HepG2 (cell line): ENCODE measurements around the gene ZNF771. TPM values are rescaled to one million over a fixed set of nuclear protein-coding genes. Genes with fewer than 3 reads are reported as not detected.

Source experiments
- ATF2 ChIP-seq: sonication (generic); formaldehyde crosslinking; IDR thresholded peaks from 2 replicates; pipeline ENCODE4 v1.4.0; 2020; ENCODE audit warnings: missing genetic modification reagents
- ATM ChIP-seq: fragments of 450-650 bp; IDR thresholded peaks from 2 replicates; pipeline ENCODE4 v1.7.1; 2017; ENCODE audit warnings: mild to moderate bottlenecking, borderline replicate concordance
- BCL3 ChIP-seq: sonication (generic); formaldehyde crosslinking; IDR thresholded peaks from 2 replicates; pipeline ENCODE4 v1.5.1; 2020; ENCODE audit warnings: mild to moderate bottlenecking, missing genetic modification reagents, moderate library complexity
- CC2D1A ChIP-seq: sonication (generic); formaldehyde crosslinking; IDR thresholded peaks from 2 replicates; pipeline ENCODE4 v1.8.1; 2023; ENCODE audit warnings: mild to moderate bottlenecking, missing genetic modification reagents
- CHD2 ChIP-seq: IDR thresholded peaks from 2 replicates; pipeline ENCODE4 v1.6.1; 2011; ENCODE audit warnings: low read depth, low read length, improper control_type of control experiment
- ESRRA ChIP-seq: sonication (generic); formaldehyde crosslinking; IDR thresholded peaks from 2 replicates; pipeline ENCODE4 v1.5.1; 2020; ENCODE audit warnings: mild to moderate bottlenecking, low read depth, missing genetic modification reagents
- FOXM1 ChIP-seq: sonication (generic); formaldehyde crosslinking; IDR thresholded peaks from 2 replicates; pipeline ENCODE4 v1.5.0; 2020; ENCODE audit warnings: missing genetic modification reagents
- HNF4G ChIP-seq, 2 experiments: sonication (generic) in 1 of 2; formaldehyde crosslinking in 1 of 2; IDR thresholded peaks; 2 replicates each; pipeline versions ENCODE4 v1.4.0 to v1.6.1; 2011 to 2020; ENCODE audit warnings: borderline replicate concordance in 2 of 2, low read depth in 2 of 2, mild to moderate bottlenecking in 2 of 2, low read length in 1 of 2, missing genetic modification reagents in 1 of 2, moderate library complexity in 1 of 2
- HNRNPUL1 ChIP-seq: fragments of 200-400 bp; formaldehyde crosslinking; IDR thresholded peaks from 2 replicates; pipeline ENCODE4 v1.6.1; 2017; ENCODE audit warnings: low read depth, mild to moderate bottlenecking, low read length, moderate library complexity
- NCOR1 ChIP-seq: fragments of 200-600 bp; sonication (generic); IDR thresholded peaks from 2 replicates; pipeline ENCODE4 v1.7.0; 2017; ENCODE audit warnings: antibody characterized with exemption, low read length, borderline replicate concordance
- NFE2L1 ChIP-seq: sonication (generic); formaldehyde crosslinking; IDR thresholded peaks from 2 replicates; pipeline ENCODE4 v1.4.0; 2020; ENCODE audit warnings: missing genetic modification reagents, mild to moderate bottlenecking, borderline replicate concordance
- NFIB ChIP-seq: sonication (generic); formaldehyde crosslinking; IDR thresholded peaks from 2 replicates; pipeline ENCODE4 v1.9.0; 2021; ENCODE audit warnings: missing genetic modification reagents, mild to moderate bottlenecking, borderline replicate concordance
- NR2F2 ChIP-seq: IDR thresholded peaks from 2 replicates; pipeline ENCODE4 v1.6.1; 2012; ENCODE audit warnings: low read depth, inconsistent platforms, borderline replicate concordance
- REXO4 ChIP-seq: sonication (generic); formaldehyde crosslinking; IDR thresholded peaks from 2 replicates; pipeline ENCODE4 v1.8.0; 2022; ENCODE audit warnings: missing genetic modification reagents, mild to moderate bottlenecking, borderline replicate concordance
- RFX1 ChIP-seq: fragments of 450-650 bp; IDR thresholded peaks from 2 replicates; pipeline ENCODE4 v1.6.1; 2017
- RFXANK ChIP-seq: IDR thresholded peaks from 2 replicates; pipeline ENCODE4 v1.6.1; 2016
- SIN3B ChIP-seq: fragments of 150-350 bp; IDR thresholded peaks from 2 replicates; pipeline ENCODE4 v1.6.1; 2014; ENCODE audit warnings: low read length
- SMAD1 ChIP-seq: sonication (generic); formaldehyde crosslinking; IDR thresholded peaks from 2 replicates; pipeline ENCODE4 v1.4.0; 2020; ENCODE audit warnings: missing genetic modification reagents, low read depth, mild to moderate bottlenecking, borderline replicate concordance
- SNAI1 ChIP-seq: sonication (generic); formaldehyde crosslinking; IDR thresholded peaks from 2 replicates; pipeline ENCODE4 v1.5.0; 2020; ENCODE audit warnings: mild to moderate bottlenecking, missing genetic modification reagents, borderline replicate concordance
- ZBTB26 ChIP-seq: IDR thresholded peaks from 2 replicates; pipeline ENCODE4 v1.6.1; 2016; ENCODE audit warnings: missing compliant biosample characterization, missing genetic modification reagents, borderline replicate concordance
- ZNF331 ChIP-seq: sonication (generic); formaldehyde crosslinking; IDR thresholded peaks from 2 replicates; pipeline ENCODE4 v1.4.0; 2020; ENCODE audit warnings: missing genetic modification reagents
- ZNF605 ChIP-seq: sonication (generic); formaldehyde crosslinking; IDR thresholded peaks from 2 replicates; pipeline ENCODE4 v1.8.0; 2022; ENCODE audit warnings: mild to moderate bottlenecking, missing genetic modification reagents
- ZSCAN9 ChIP-seq: IDR thresholded peaks from 2 replicates; pipeline ENCODE4 v1.6.1; 2016; ENCODE audit warnings: borderline replicate concordance
- polyA plus RNA-seq, 8 experiments: library from polyadenylated mRNA; depleted of rRNA in 3 of 8; stranded (reverse) in 7 of 8; unstranded in 1 of 8; fragments of >200 nt; fragmentation: Illumina TruSeq in 4 of 8; extraction: Trizol in 4 of 8; gene quantifications; 2 replicates each; pipeline versions ENCODE4 v1.2.1 to v1.2.3, GENCODE V29; 2011 to 2016; ENCODE audit warnings: low read depth in 4 of 8, missing spikeins in 1 of 8, mixed read lengths in 1 of 8; ENCODE audit not compliant: insufficient read depth in 1 of 8
- total RNA-seq, 5 experiments: library from RNA; depleted of rRNA; stranded (reverse); fragments of >200 nt; fragmentation: Illumina TruSeq; extraction: Trizol; gene quantifications; 2 replicates each; pipeline ENCODE4 v1.2.3, GENCODE V29; 2016; ENCODE audit warnings: low read depth in 1 of 5
- TF ChIP-seq, protein P1 (sequence below): conservative IDR thresholded peaks from 2 replicates; pipeline ENCODE4 v1.6.1; 2018; ENCODE audit warnings: missing genetic modification reagents

ZNF771 gene
- total and polyA plus RNA-seq, 2 of the 13 experiments (the other 11 are each of a cell fraction or from before 2014, with no cell fraction given): 5.0 to 11.8 TPM

DNA sequence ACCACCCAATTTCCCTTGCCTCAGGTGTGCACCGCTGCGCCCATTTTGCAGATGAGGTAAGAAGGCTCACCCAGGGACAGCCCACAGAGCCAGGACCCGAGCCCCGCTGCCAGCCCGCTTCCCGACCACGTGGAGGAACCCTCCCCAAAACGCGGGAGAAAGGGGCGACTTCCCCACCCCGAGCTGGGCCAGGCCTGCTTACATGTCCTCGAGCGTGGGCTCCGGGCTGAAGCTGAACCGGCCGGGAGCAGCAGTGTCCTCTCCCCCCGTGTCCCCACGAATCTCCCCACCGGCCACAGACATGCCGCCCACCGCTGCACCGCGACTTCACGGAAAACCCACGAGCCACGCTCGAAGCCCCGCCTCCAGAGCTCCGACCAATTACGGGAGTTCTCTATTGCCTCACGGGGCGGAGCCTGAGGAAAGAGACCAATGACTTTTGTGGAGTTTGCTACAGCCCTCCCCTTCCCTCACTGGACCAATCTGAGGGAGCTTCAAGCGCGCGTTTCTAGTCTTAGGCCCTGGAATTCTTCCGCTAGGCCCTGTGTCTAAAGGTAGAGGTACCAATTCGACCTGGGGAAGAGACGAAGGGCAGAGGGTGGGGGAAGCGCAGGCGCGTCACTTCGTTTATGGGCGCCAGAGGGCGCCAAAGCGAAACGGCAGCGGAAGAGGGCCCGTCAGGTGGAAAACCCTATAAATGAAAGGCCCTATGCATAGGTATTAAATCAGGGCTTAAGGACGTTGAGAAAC is 22.4 kb downstream of the ZNF771 start, which contains the start of gene DCTPP1 (continued):
- peak; percentile 30; the same call in 1 of the 2 replicates for TF ChIP-seq HNF4G (IDR thresholded peaks at IDR 0.05; ENCODE audit: borderline replicate concordance, low read depth, low read length)
- no peak for TF ChIP-seq HNF4G (CRISPR knock-in tag; IDR thresholded peaks at IDR 0.05; ENCODE audit: borderline replicate concordance, low read depth)
- TF ChIP-seq SIN3B: peak; percentile 70
- peak; percentile 91 for TF ChIP-seq ZNF605
- no peak for TF ChIP-seq FOXM1 (CRISPR knock-in tag)
- no peak; the same call in 1 of the 2 replicates for TF ChIP-seq NFIB (CRISPR knock-in tag)
- TF ChIP-seq, protein P1, sequence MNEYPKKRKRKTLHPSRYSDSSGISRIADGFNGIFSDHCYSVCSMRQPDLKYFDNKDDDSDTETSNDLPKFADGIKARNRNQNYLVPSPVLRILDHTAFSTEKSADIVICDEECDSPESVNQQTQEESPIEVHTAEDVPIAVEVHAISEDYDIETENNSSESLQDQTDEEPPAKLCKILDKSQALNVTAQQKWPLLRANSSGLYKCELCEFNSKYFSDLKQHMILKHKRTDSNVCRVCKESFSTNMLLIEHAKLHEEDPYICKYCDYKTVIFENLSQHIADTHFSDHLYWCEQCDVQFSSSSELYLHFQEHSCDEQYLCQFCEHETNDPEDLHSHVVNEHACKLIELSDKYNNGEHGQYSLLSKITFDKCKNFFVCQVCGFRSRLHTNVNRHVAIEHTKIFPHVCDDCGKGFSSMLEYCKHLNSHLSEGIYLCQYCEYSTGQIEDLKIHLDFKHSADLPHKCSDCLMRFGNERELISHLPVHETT (CRISPR knock-in tag): peak; percentile 57
- no peak; the same call in 1 of the 2 replicates for TF ChIP-seq BCL3
- TF ChIP-seq CC2D1A (CRISPR knock-in tag): no peak; the same call in 1 of the 2 replicates
- peak; percentile 96; the same call in 1 of the 2 replicates for TF ChIP-seq SNAI1 (CRISPR knock-in tag)
- TF ChIP-seq ZSCAN9 (CRISPR knock-in tag): peak; percentile 75; the same call in 1 of the 2 replicates
- TF ChIP-seq RFX1: no peak
- TF ChIP-seq RFXANK (CRISPR knock-in tag): peak; percentile 77; the same call in 1 of the 2 replicates
- no peak; the same call in 1 of the 2 replicates for TF ChIP-seq NFE2L1
- peak; percentile 75; the same call in 1 of the 2 replicates for TF ChIP-seq ZBTB26
- TF ChIP-seq ATF2 (CRISPR knock-in tag): peak; percentile 81
- no peak for TF ChIP-seq REXO4 (CRISPR knock-in tag)
- TF ChIP-seq SMAD1 (CRISPR knock-in tag): peak; percentile 73
- TF ChIP-seq CHD2: 0 out of 2 replicates have a peak, but pooled peaks have one; percentile 27
- peak; percentile 64; the same call in 1 of the 2 replicates for TF ChIP-seq NCOR1
- TF ChIP-seq ZNF331 (CRISPR knock-in tag): peak; percentile 55; the same call in 1 of the 2 replicates
- TF ChIP-seq HNRNPUL1: no peak
- 0 out of 2 replicates have a peak, but pooled peaks have one; percentile 42 for TF ChIP-seq NR2F2
- TF ChIP-seq ATM: no peak
- TF ChIP-seq ESRRA: peak; percentile 76; the same call in 1 of the 2 replicates
